HuH-7 (cell line): ENCODE measurements around the gene ZNF417.
"Not testable (repeated sequence)": the region's sequence is repeated elsewhere in the genome, so short reads cannot be mapped to it uniquely, and the experiment has no call there.

Source experiments
- DNase-seq: peaks from one replicate; pipeline ENCODE4 v3.0.0; 2011; ENCODE audit warnings: low spot score

ZNF417 gene

DNA sequence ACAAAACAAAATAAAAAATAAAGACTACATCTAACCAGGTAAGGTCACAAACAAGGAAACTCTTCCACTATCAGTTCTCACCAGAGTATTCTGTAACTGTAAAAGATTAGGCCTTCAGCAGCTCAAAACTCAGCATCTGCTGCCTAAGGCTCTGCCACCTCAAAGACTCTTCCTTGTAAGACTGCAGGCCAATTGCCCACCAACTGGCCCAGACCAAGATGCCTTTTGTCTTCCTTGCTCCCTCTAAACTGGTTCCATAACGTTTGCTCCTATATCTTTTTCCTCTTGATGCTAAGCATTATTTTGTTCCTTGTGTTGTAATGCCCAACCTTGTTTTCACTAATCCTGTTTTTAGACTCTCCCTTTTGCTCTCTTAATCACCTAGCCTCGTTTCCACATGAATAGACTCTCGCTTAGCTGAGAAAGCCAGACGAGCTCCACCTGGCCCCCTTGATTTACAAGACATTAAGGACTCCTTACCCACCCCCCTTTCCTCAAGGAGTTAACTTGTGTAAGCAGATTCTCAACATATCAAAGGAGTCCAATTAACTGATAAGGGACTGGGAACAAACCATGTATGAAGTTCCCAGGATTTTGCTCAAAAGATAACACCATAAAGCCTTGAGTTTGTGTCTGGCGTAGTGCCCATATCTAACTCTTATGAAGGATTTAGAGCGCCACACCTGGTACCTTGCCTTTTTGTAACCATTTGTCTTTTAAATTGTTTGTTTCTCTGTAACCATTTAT is 29.0 kb downstream of the ZNF417 start:
- DNase-seq, result no peak

DNA sequence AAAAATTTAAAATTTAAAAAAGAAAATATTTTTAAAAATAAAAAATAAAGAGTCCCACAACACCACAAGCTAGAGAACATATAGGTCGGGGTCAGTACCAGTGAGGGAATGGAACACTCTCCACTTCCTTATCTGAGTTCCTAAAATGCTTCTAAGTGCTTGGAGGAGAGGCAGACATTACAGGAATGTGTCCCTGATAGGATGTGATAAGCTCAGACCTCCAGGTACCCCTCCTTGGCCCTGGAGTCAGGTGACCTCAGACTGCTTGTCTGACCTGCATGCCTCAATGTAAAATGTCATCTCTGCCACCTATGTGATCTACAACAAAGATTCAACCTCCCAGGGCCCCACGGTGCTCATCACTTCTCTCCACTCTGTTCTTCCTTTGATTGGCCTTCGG is 30.3 kb downstream of the ZNF417 start:
- no peak for DNase-seq

DNA sequence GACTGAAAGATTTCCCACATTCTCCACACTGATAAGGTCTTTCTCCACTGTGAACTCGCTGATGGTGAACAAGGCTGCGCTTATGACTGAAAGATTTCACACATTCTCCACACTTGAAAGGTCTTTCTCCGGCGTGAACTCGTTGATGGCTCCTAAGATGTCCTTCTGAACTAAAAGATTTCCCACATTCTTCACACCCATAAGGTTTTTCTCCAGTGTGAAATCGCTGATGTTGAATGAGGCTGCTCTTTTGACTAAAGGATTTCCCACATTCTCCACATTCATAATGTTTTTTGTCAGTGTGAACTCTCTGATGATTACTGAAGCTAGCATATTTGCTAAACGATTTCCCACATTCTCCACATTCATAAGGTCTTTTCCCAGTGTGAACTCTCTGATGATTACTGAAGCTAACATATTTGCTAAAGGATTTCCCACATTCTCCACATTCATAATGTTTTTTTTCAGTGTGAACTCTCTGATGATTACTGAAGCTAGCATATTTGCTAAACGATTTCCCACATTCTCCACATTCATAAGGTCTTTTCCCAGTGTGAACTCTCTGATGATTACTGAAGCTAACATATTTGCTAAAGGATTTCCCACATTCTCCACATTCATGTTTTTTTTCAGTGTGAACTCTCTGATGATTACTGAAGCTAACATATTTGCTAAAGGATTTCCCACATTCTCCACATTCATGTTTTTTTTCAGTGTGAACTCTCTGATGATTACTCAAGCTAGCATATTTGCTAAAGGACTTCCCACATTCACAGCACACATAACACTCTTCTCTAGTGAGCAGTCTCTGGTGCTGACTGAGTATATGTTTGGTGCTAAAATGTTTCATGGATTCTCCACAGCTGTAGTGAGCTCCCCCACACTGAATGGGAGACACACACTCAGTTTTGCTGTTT is 42.3 kb downstream of the ZNF417 start:
- not testable (repeated sequence) for DNase-seq

DNA sequence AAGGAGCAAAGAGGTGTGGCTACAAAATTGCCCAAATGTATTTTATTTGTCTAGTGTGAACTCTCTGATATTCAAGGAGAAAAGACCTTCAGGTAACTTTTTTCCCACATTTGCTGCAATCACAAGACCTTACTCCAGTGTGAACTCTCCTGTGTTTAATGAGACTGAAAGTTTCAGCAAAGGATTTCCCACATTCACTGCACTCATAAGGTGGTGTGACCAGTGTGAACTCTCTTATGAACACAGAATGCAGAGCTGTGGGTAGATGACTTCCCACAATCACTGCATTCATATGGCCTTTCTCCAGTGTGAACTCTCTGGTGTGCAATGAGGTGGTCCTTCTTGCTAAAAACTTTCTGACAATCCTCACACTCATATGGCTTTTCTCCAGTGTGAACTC is 43.9 kb downstream of the ZNF417 start:
- DNase-seq, result no peak

DNA sequence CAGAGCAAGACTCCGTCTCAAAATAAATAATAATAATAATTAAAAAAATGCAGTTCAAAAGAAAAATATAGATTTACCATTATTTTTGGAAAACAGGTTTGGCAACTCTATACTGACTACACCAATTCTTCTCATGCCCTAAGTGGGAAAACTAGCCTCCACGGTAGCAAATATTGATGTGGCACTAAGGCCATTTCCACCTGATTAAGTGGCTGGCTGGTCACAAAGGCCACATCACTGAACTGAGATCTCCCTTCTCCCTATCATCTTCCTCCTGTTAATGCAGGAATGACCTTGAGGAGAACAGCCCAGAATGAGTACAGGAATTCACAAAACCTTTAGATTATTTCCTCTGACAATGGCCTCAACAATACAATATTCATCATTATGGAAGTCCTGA is 46.2 kb downstream of the ZNF417 start:
- DNase-seq, result no peak

DNA sequence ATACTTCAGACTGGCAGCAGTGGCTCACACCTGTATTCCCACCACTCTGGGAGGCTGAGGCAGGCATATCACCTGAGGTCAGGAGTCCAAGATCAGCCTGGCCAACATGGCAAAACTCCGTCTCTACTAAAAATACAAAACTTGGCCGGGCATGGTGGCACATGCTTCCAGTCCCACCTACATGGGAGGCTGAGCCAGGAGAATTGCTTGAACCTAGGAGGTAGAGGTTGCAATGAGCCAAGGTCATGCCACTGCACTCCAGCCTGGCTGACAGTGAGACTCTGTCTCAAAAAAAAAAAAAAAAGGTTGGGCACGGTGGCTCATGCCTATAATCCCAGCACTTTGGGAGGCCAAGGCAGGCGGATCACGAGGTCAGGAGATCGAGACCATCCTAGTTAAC is 46.7 kb downstream of the ZNF417 start:
- DNase-seq, result not testable (repeated sequence)

DNA sequence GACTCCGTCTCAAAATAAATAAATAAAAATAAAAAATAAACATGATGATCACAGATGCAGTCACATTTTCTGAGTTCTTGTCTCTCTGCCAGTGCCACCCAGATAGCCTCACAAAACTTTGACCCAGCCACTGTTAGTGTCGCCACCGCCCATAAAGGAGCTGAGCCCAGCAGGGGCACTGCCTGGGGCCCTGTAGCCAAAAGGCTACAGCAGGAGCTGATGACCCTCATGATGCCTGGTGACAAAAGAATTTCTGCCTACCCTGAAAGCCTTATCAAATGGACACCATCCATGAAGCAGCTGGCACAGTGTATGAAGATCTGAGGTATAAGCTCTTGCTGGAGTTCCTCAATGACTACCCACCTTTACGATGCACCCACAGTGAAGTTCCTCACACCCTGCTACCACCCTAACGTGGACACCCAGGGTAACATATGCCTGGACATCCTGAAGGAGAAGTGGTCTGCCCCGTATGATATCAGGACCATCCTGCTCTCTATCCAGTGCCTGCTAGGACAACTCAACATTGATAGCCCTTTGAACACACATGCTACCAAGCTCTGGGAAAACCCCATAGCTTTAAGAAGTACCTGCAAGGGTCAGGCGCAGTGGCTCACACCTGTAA is 48.4 kb downstream of the ZNF417 start:
- DNase-seq, result no peak
